ENCODE results near the gene CCDC190. TPM values are rescaled to one million over a fixed set of nuclear protein-coding genes. Genes with fewer than 3 reads are reported as not detected.

The CCDC190 gene
- 0.16 and 0.49 TPM in 2 replicates for total RNA-seq

GRCh38 chr1:162861101-162861500 lies at the start of gene CCDC190:
Gene CCDC190 (minus strand): TSS chr1:162861175. CDS start chr1:162859646, 1,529 bp downstream.

Other genes with a start within 250 kb of the CCDC190 start
- 472 and 517 TPM in 2 replicates for gene DDR2, start 228.7 kb downstream of the CCDC190 start, total RNA-seq
- gene HSD17B7, start 70.5 kb downstream of the CCDC190 start, total RNA-seq = 13.1 and 16.0 TPM in 2 replicates
- 8.3 and 11.3 TPM in 2 replicates for gene RGS4, start 208.2 kb upstream of the CCDC190 start, total RNA-seq

Measured in hair follicle dermal papilla cell (primary cell).